ENCODE data around the gene LGALS3BP.

LGALS3BP gene

DNA sequence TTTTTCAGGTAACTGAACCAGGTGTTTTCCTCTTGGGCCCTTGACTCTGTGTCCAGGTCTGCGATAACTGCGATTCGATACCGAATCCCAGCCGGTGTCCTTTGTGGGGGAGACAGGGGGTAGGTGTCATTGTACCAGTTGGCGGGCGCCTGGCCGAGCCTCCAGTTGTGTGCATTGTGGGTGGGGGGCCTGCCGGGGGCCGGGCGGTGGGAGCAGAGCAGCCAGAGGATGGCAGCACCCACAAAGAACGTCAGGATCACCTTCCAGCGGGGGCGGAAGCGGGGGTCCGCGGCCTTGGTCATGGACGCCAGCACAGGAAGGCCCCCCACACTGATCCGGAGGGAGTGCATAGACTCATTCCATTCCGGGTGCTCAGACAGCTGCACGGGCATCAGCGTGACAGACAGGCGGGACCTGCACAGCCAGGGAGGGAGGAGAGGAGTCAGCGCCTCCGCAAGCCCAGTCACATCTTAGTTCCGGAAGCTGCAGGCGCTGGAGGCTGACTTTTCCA, 17.6 kb upstream of the LGALS3BP start:
- Histone ChIP-seq H3K9me3 (ENCODE audit: low read length) (no peaks in the 10 kb centered on the region), H4K20me1 (ENCODE audit: insufficient read depth, low read length) (no peaks in the 10 kb centered on the region), H3K9ac (ENCODE audit: low read length) (no peak overlapping the region), H3K79me2 (ENCODE audit: insufficient read depth, low read length) (no peaks in the 10 kb centered on the region), H3K9me2 (ENCODE audit: low read depth, low read length) (no peaks in the 10 kb centered on the region), H3K4me1 (ENCODE audit: insufficient read depth, low read length, severe bottlenecking) (no peaks in the 10 kb centered on the region), H3F3A (ENCODE audit: insufficient read depth, low read length) (no peaks in the 10 kb centered on the region), H3K4me3 (ENCODE audit: low read depth, low read length, poor library complexity, severe bottlenecking) (no peak overlapping the region), H3K27me3 (ENCODE audit: insufficient read depth, low read length) (no peaks in the 10 kb centered on the region), H3K36me3 (ENCODE audit: insufficient read depth, low read length) (peaks cover 45% of the 10 kb centered on the region), H3K4me2 (ENCODE audit: low read length) (no peak overlapping the region), H2AFZ (ENCODE audit: low read length) (no peak overlapping the region), H3K27ac (ENCODE audit: low read depth, low read length, poor library complexity, severe bottlenecking) (no peak overlapping the region)
- no peak for TF ChIP-seq EZH2 (IDR thresholded peaks at IDR 0.05; ENCODE audit: borderline replicate concordance, low read length)
- TF ChIP-seq, protein P1, sequence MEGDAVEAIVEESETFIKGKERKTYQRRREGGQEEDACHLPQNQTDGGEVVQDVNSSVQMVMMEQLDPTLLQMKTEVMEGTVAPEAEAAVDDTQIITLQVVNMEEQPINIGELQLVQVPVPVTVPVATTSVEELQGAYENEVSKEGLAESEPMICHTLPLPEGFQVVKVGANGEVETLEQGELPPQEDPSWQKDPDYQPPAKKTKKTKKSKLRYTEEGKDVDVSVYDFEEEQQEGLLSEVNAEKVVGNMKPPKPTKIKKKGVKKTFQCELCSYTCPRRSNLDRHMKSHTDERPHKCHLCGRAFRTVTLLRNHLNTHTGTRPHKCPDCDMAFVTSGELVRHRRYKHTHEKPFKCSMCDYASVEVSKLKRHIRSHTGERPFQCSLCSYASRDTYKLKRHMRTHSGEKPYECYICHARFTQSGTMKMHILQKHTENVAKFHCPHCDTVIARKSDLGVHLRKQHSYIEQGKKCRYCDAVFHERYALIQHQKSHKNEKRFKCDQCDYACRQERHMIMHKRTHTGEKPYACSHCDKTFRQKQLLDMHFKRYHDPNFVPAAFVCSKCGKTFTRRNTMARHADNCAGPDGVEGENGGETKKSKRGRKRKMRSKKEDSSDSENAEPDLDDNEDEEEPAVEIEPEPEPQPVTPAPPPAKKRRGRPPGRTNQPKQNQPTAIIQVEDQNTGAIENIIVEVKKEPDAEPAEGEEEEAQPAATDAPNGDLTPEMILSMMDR (IDR thresholded peaks at IDR 0.05; ENCODE audit: low read length), result no peak

DNA sequence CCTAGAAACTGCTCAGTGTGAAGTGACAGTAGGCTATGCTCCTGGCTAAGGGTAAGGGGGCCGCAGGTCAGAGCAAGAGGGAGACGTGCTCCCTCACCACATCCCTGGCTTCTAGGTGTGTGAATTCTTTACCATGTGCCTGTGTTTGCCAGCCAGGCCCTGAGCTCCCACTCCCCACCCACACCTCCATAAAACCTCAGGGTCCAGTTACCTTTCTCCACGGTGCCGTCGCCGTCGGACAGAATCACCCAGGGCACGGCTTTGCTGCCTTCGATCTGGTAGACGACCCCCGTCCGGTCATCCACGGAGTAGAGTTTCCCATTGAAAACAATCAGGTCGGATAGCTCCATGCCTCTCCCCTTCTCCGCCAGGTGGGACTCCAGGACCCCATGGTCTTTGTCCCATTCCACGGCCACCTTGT, 17.1 kb upstream of the LGALS3BP start:
- Histone ChIP-seq H3K4me1 (ENCODE audit: insufficient read depth, low read length, severe bottlenecking) (no peaks in the 10 kb centered on the region), H3K4me2 (ENCODE audit: low read length) (no peak overlapping the region), H3K9me2 (ENCODE audit: low read depth, low read length) (no peaks in the 10 kb centered on the region), H3K4me3 (ENCODE audit: low read depth, low read length, poor library complexity, severe bottlenecking) (no peak overlapping the region), H3K27ac (ENCODE audit: low read depth, low read length, poor library complexity, severe bottlenecking) (no peak overlapping the region), H2AFZ (ENCODE audit: low read length) (no peak overlapping the region), H3K79me2 (ENCODE audit: insufficient read depth, low read length) (no peaks in the 10 kb centered on the region), H3K36me3 (ENCODE audit: insufficient read depth, low read length) (peaks cover 50% of the 10 kb centered on the region), H3K9ac (ENCODE audit: low read length) (no peak overlapping the region), H3F3A (ENCODE audit: insufficient read depth, low read length) (no peaks in the 10 kb centered on the region), H3K9me3 (ENCODE audit: low read length) (no peaks in the 10 kb centered on the region), H3K27me3 (ENCODE audit: insufficient read depth, low read length) (no peaks in the 10 kb centered on the region), H4K20me1 (ENCODE audit: insufficient read depth, low read length) (no peaks in the 10 kb centered on the region)
- TF ChIP-seq, protein P1 (IDR thresholded peaks at IDR 0.05; ENCODE audit: low read length), result no peak
- TF ChIP-seq EZH2 (IDR thresholded peaks at IDR 0.05; ENCODE audit: borderline replicate concordance, low read length), result no peak

DNA sequence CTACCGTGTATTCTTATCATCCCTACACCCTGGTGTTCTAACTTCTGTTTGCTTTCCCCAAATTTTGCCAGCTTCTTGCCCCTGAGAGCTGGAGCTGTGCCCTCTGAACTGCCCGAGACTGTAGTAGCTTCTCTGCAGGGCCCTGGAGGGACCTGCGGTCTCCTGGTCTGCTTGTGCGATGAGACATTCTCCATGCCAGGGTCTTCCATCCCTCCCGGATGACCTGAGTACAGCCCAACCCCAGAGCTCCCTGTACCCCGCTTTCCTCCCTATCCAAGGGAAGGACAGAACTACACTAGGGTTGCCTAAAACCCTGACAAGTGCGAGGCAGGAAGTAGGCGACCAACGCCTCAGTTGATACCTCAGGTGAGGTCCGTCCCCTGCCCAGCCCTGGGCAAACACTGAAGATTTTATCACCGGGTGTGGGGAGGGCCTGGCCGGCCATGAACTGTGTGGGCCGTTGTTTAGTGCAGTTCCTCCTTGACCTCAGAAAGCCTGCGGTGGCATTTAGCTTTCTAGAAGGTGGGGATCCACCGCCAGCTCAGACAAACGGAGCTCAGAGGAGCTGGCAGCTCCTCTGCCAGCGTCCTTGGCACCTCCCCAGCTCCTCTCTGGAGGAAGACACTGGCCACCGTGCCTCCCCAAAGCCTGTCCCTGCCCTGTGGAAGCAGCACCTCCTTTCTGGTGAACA, 16.2 kb upstream of the LGALS3BP start:
- no peaks in the 10 kb centered on the region for H3K4me1 ChIP-seq (ENCODE audit: insufficient read depth, low read length, severe bottlenecking)
- H3K9me3 ChIP-seq (ENCODE audit: low read length), result no peaks in the 10 kb centered on the region
- no peaks in the 10 kb centered on the region for H3K27me3 ChIP-seq (ENCODE audit: insufficient read depth, low read length)
- H3F3A ChIP-seq (ENCODE audit: insufficient read depth, low read length), result no peaks in the 10 kb centered on the region
- no peaks in the 10 kb centered on the region for H4K20me1 ChIP-seq (ENCODE audit: insufficient read depth, low read length)
- H3K36me3 ChIP-seq (ENCODE audit: insufficient read depth, low read length), result peaks cover 58% of the 10 kb centered on the region
- H2AFZ ChIP-seq (ENCODE audit: low read length), result no peak overlapping the region
- no peak overlapping the region for H3K4me3 ChIP-seq (ENCODE audit: low read depth, low read length, poor library complexity, severe bottlenecking)
- no peaks in the 10 kb centered on the region for H3K9me2 ChIP-seq (ENCODE audit: low read depth, low read length)
- H3K9ac ChIP-seq (ENCODE audit: low read length), result no peak overlapping the region
- no peaks in the 10 kb centered on the region for H3K79me2 ChIP-seq (ENCODE audit: insufficient read depth, low read length)
- no peak overlapping the region for H3K4me2 ChIP-seq (ENCODE audit: low read length)
- no peak overlapping the region for H3K27ac ChIP-seq (ENCODE audit: low read depth, low read length, poor library complexity, severe bottlenecking)
- TF ChIP-seq EZH2 (IDR thresholded peaks at IDR 0.05; ENCODE audit: borderline replicate concordance, low read length), result no peak
- TF ChIP-seq, protein P1 (IDR thresholded peaks at IDR 0.05; ENCODE audit: low read length), result no peak

Data from OCI-LY1 (cell line).